Measurements from ENCODE around the gene VGLL4. TPM values are rescaled to one million over a fixed set of nuclear protein-coding genes. Genes with fewer than 3 reads are reported as not detected.

The VGLL4 gene
- total RNA-seq, 1 donor from 2014 or later = 120 TPM

- H3K27ac Mint-ChIP-seq (ENCODE audit: unreplicated experiment) = peak overlapping the region; percentile 84
- DNase-seq (ENCODE audit: low spot score) = no peak
- peaks cover 59% of the 10 kb centered on the region for H3K4me1 Mint-ChIP-seq (ENCODE audit: unreplicated experiment)
- H3K9me3 Mint-ChIP-seq (ENCODE audit: unreplicated experiment) = no peaks in the 10 kb centered on the region
- peaks cover 31% of the 10 kb centered on the region for H3K36me3 Mint-ChIP-seq (ENCODE audit: low read depth, unreplicated experiment)
- H3K27me3 Mint-ChIP-seq (ENCODE audit: unreplicated experiment) = peaks cover 11% of the 10 kb centered on the region
- no peak for TF ChIP-seq CTCF (IDR thresholded peaks at IDR 0.05; ENCODE audit: unreplicated experiment)
- H3K4me3 Mint-ChIP-seq (ENCODE audit: unreplicated experiment) = no peak overlapping the region
Measured at GRCh38 chr3:11604139-11604892, 39.4 kb downstream of the VGLL4 start.

- peaks cover under 1% of the 10 kb centered on the region for H3K9me3 Mint-ChIP-seq (ENCODE audit: unreplicated experiment)
- H3K4me3 Mint-ChIP-seq (ENCODE audit: unreplicated experiment) = no peak overlapping the region
- H3K27ac Mint-ChIP-seq (ENCODE audit: unreplicated experiment) = peak overlapping the region; percentile 84
- H3K4me1 Mint-ChIP-seq (ENCODE audit: unreplicated experiment) = peaks cover 59% of the 10 kb centered on the region
- TF ChIP-seq CTCF (IDR thresholded peaks at IDR 0.05; ENCODE audit: unreplicated experiment) = no peak
- DNase-seq (ENCODE audit: low spot score) = no peak
- H3K36me3 Mint-ChIP-seq (ENCODE audit: low read depth, unreplicated experiment) = peaks cover 35% of the 10 kb centered on the region
- peaks cover 11% of the 10 kb centered on the region for H3K27me3 Mint-ChIP-seq (ENCODE audit: unreplicated experiment)
Measured at GRCh38 chr3:11603628-11604027, 40.1 kb downstream of the VGLL4 start.

- TF ChIP-seq CTCF (IDR thresholded peaks at IDR 0.05; ENCODE audit: unreplicated experiment) = no peak
- peak overlapping the region; percentile 84 for H3K27ac Mint-ChIP-seq (ENCODE audit: unreplicated experiment)
- no peak for DNase-seq (ENCODE audit: low spot score)
- peaks cover 59% of the 10 kb centered on the region for H3K4me1 Mint-ChIP-seq (ENCODE audit: unreplicated experiment)
- peaks cover 15% of the 10 kb centered on the region for H3K27me3 Mint-ChIP-seq (ENCODE audit: unreplicated experiment)
- H3K4me3 Mint-ChIP-seq (ENCODE audit: unreplicated experiment) = no peak overlapping the region
- H3K9me3 Mint-ChIP-seq (ENCODE audit: unreplicated experiment) = peaks cover 5% of the 10 kb centered on the region
- peaks cover 41% of the 10 kb centered on the region for H3K36me3 Mint-ChIP-seq (ENCODE audit: low read depth, unreplicated experiment)
Measured at GRCh38 chr3:11602886-11603527, 40.7 kb downstream of the VGLL4 start.

- Mint-ChIP-seq H3K9me3 (ENCODE audit: unreplicated experiment) (peaks cover 5% of the 10 kb centered on the region), H3K27ac (ENCODE audit: unreplicated experiment) (peak overlapping the region; percentile 91), H3K36me3 (ENCODE audit: low read depth, unreplicated experiment) (peaks cover 48% of the 10 kb centered on the region), H3K4me3 (ENCODE audit: unreplicated experiment) (no peak overlapping the region), H3K27me3 (ENCODE audit: unreplicated experiment) (peaks cover 17% of the 10 kb centered on the region), H3K4me1 (ENCODE audit: unreplicated experiment) (peaks cover 58% of the 10 kb centered on the region)
- DNase-seq (ENCODE audit: low spot score) = no peak
- no peak for TF ChIP-seq CTCF (IDR thresholded peaks at IDR 0.05; ENCODE audit: unreplicated experiment)
Measured at GRCh38 chr3:11602239-11602840, 41.4 kb downstream of the VGLL4 start.

All from endothelial cell (in vitro differentiated cells).